Suprapubic skin (tissue), 4 donors: ENCODE results near the gene ZNF639. TPM values are rescaled to one million over a fixed set of nuclear protein-coding genes. Genes with fewer than 3 reads are reported as not detected.
A peak's percentile ranks its signal among the peaks of the same experiment; 100 is the strongest.

Source experiments
- DNase-seq, 2 donors: peaks; one replicate each; pipeline ENCODE4 v3.0.0-alpha.2; 2019; ENCODE audit warnings: low spot score in 2 of 2
- H3K27ac ChIP-seq: fragments of 200-600 bp; sonication (generic); one replicate; pipeline ENCODE4 v1.5.1; 2019
- H3K27me3 ChIP-seq: fragments of 200-600 bp; sonication (generic); one replicate; pipeline ENCODE4 v1.5.1; 2019
- H3K36me3 ChIP-seq: fragments of 200-600 bp; sonication (generic); one replicate; pipeline ENCODE4 v1.5.1; 2019
- H3K4me1 ChIP-seq: fragments of 200-600 bp; sonication (generic); one replicate; pipeline ENCODE4 v1.5.1; 2019
- H3K4me3 ChIP-seq: fragments of 200-600 bp; sonication (generic); one replicate; pipeline ENCODE4 v1.5.1; 2019; ENCODE audit warnings: mild to moderate bottlenecking
- H3K9me3 ChIP-seq: fragments of 200-600 bp; sonication (generic); one replicate; pipeline ENCODE4 v1.5.1; 2019
- EP300 ChIP-seq: sonication (generic); formaldehyde crosslinking; IDR thresholded peaks from one replicate; pipeline ENCODE4 v1.6.1; 2017; ENCODE audit warnings: antibody characterized with exemption
- POLR2A ChIP-seq, 2 donors: fragments of 450-650 bp; IDR thresholded peaks; one replicate each; pipeline ENCODE4 v1.6.1; 2017; ENCODE audit warnings: antibody characterized with exemption in 2 of 2, mild to moderate bottlenecking in 2 of 2, moderate library complexity in 2 of 2
- POLR2AphosphoS5 ChIP-seq, 3 donors: sonication (generic); formaldehyde crosslinking; IDR thresholded peaks; one replicate each; pipeline ENCODE4 v1.6.1; 2017; ENCODE audit warnings: antibody characterized with exemption in 3 of 3
- WGBS: methylation state at CpG from one replicate; pipeline ENCODE4 v1.1.5; 2018; 5-methylcytosine and 5-hydroxymethylcytosine counted together
- total RNA-seq, 4 donors: library from RNA; depleted of rRNA; stranded (reverse); fragments of >200 nt; gene quantifications; one replicate each; pipeline ENCODE4 v1.1.0, GENCODE V29; 2016
- TF ChIP-seq, protein P1 (sequence below), 2 donors: fragments of 200-600 bp in 1 of 2; fragments of 450-650 bp in 1 of 2; sonication (generic) in 1 of 2; IDR thresholded peaks; one replicate each; pipeline ENCODE4 v1.5.1; 2016 to 2019; ENCODE audit warnings: antibody characterized with exemption in 2 of 2, mild to moderate bottlenecking in 1 of 2, moderate library complexity in 1 of 2

The ZNF639 gene
- total RNA-seq, 4 donors from 2014 or later, result 14.7 to 39.6 (median 32.2) TPM

DNA sequence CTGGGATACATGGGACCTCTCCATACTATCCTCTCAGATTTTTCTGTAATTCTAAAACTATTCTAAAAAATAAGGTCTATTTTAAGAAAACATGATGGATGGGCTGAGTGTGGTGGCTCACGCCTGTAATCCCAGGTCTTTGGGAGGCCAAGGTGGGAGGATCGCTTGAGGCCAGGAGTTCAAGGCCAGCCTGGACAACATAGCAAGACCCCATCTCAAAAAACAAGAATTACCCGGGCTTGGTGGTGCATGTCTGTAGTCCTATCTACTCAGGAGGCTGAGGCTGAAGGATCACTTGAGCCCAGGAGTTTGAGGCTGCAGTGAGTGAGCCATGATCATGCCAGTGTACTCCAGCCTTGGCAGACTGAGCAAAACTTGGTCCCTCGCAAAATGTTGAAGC is 9.4 kb downstream of the ZNF639 start:
- H3K9me3 ChIP-seq, result no peaks in the 10 kb centered on the region
- TF ChIP-seq POLR2AphosphoS5 (IDR thresholded peaks at IDR 0.05) (no peak), EP300 (no peak), POLR2A (IDR thresholded peaks at IDR 0.05) (no peak)
- TF ChIP-seq, protein P1, sequence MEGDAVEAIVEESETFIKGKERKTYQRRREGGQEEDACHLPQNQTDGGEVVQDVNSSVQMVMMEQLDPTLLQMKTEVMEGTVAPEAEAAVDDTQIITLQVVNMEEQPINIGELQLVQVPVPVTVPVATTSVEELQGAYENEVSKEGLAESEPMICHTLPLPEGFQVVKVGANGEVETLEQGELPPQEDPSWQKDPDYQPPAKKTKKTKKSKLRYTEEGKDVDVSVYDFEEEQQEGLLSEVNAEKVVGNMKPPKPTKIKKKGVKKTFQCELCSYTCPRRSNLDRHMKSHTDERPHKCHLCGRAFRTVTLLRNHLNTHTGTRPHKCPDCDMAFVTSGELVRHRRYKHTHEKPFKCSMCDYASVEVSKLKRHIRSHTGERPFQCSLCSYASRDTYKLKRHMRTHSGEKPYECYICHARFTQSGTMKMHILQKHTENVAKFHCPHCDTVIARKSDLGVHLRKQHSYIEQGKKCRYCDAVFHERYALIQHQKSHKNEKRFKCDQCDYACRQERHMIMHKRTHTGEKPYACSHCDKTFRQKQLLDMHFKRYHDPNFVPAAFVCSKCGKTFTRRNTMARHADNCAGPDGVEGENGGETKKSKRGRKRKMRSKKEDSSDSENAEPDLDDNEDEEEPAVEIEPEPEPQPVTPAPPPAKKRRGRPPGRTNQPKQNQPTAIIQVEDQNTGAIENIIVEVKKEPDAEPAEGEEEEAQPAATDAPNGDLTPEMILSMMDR (IDR thresholded peaks at IDR 0.05), result no peak
- H3K27ac ChIP-seq, result no peak overlapping the region
- DNase-seq, result no peak
- no peaks in the 10 kb centered on the region for H3K27me3 ChIP-seq
- peaks cover 71% of the 10 kb centered on the region for H3K36me3 ChIP-seq
- H3K4me3 ChIP-seq, result no peak overlapping the region
- H3K4me1 ChIP-seq, result no peaks in the 10 kb centered on the region
- WGBS, result 96% methylated on average over 4 of the region's 4 CpGs

DNA sequence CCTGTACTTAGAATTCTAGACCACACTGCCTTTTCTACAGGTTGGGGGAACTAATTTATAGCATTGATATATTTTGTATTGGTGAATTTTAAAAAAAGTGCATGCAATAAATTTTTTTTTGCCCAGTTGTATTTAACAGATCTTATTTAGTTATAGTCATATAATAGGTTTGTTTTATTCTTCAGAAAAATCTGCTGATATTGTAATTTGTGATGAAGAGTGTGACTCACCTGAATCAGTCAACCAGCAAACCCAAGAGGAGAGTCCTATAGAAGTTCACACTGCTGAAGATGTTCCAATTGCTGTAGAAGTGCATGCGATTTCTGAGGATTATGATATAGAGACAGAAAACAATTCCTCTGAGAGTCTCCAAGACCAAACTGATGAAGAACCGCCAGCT is 10.3 kb downstream of the ZNF639 start:
- H3K4me3 ChIP-seq, result no peak overlapping the region
- no peaks in the 10 kb centered on the region for H3K4me1 ChIP-seq
- no peak for DNase-seq
- no peaks in the 10 kb centered on the region for H3K9me3 ChIP-seq
- no peak for TF ChIP-seq POLR2A (IDR thresholded peaks at IDR 0.05)
- no peak for TF ChIP-seq POLR2AphosphoS5 (IDR thresholded peaks at IDR 0.05)
- TF ChIP-seq, protein P1 (IDR thresholded peaks at IDR 0.05), result no peak
- no peak for TF ChIP-seq EP300
- H3K27ac ChIP-seq, result no peak overlapping the region
- peaks cover 70% of the 10 kb centered on the region for H3K36me3 ChIP-seq
- 87% methylated on average over 2 of the region's 2 CpGs for WGBS
- H3K27me3 ChIP-seq, result no peaks in the 10 kb centered on the region

DNA sequence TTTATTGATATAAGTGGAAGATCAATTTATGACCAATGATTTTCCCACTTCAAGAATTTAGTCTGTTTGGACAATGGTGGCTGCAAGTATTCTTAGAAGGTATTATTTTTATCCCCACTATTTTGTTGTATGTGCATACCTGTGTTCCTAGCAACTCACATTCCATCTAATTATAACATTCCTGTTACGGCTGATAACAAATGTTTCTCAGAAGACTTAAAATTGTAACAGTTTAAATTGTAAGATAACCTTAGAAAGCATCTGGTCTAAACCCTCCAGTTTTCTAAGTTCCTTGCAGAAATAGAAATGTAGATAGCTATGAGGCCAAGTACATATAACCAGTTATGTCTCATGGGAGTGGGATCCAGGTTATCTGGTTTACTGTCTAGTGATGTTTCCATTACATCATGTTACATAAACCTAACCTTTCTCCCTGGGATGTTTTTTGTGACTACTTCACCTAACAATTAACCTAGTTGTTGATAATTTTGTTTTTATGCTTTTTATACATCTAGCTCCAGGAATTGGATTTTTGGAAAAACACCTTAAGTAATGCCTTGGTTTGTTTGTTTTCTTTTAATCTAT is 13.6 kb downstream of the ZNF639 start:
- peaks cover 41% of the 10 kb centered on the region for H3K36me3 ChIP-seq
- 95% methylated on average over 1 of the region's 1 CpG for WGBS
- no peak overlapping the region for H3K27ac ChIP-seq
- H3K4me1 ChIP-seq, result no peaks in the 10 kb centered on the region
- no peak overlapping the region for H3K4me3 ChIP-seq
- DNase-seq, result no peak
- H3K27me3 ChIP-seq, result no peaks in the 10 kb centered on the region
- TF ChIP-seq POLR2A (IDR thresholded peaks at IDR 0.05), result no peak
- TF ChIP-seq, protein P1 (IDR thresholded peaks at IDR 0.05), result no peak
- no peak for TF ChIP-seq POLR2AphosphoS5 (IDR thresholded peaks at IDR 0.05)
- no peaks in the 10 kb centered on the region for H3K9me3 ChIP-seq

DNA sequence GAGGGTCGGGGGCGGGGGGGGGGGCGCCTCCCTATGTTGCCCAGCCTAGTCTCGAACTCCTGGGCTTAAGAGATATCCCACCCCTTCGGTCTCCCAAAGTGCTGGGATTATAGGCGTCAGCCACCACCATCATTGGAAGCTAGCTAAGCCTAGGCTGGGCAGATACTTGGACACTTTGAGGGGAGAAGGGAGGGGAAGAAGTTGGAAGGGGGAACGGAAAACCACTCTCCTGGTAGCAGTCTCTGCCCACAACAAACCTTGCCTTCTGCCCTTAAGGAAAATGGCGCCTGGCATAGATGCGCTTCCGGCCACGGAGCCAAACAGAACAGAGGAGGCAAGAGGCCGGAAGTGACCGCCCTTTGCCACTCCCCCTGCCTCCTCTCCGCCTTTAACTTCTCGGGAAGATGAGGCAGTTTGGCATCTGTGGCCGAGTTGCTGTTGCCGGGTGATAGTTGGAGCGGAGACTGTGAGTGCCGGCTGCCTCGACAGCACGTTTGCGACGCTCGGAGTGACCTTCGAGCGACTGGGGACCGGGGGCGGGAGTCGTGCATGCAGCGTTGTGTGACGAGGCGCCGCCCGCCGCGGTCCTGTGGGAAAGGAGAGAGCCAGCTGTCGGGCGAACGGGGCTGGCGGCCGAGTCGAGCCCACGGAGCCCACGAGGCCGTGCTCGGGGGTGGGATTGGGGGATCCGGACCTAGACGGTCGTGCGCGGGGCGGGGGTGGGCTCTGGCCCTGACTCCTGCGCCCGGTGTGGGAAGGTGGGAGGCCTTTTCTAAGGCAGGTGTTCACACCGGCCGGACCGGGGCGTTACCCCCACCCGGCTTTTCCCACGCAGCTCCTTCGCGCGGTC is 24.7 kb downstream of the ZNF639 start, which contains the start of gene MFN1:
Gene MFN1, plus strand, starts transcription at position 365 of the 850 bp plus-strand sequence. CDS start 1,143 bp downstream, outside the sequence.
- peak within 1 kb of the TSS; percentile 71 for H3K4me3 ChIP-seq
- DNase-seq, result peak; percentile 97 to 98
- TF ChIP-seq POLR2AphosphoS5 (IDR thresholded peaks at IDR 0.05), result peak in 2 of 3 donors; percentile 55 to 80
- TF ChIP-seq, protein P1 (IDR thresholded peaks at IDR 0.05), result no peak
- peak in 1 of 2 donors; percentile 17 for TF ChIP-seq POLR2A (IDR thresholded peaks at IDR 0.05)
- H3K36me3 ChIP-seq, result peaks cover 19% of the 10 kb centered on the region
- 0% methylated on average over 48 of the region's 63 CpGs for WGBS
- H3K4me1 ChIP-seq, result peaks cover 15% of the 10 kb centered on the region
- peak within 1 kb of the TSS; percentile 87 for H3K27ac ChIP-seq
- H3K27me3 ChIP-seq, result no peaks in the 10 kb centered on the region
- H3K9me3 ChIP-seq, result no peaks in the 10 kb centered on the region

DNA sequence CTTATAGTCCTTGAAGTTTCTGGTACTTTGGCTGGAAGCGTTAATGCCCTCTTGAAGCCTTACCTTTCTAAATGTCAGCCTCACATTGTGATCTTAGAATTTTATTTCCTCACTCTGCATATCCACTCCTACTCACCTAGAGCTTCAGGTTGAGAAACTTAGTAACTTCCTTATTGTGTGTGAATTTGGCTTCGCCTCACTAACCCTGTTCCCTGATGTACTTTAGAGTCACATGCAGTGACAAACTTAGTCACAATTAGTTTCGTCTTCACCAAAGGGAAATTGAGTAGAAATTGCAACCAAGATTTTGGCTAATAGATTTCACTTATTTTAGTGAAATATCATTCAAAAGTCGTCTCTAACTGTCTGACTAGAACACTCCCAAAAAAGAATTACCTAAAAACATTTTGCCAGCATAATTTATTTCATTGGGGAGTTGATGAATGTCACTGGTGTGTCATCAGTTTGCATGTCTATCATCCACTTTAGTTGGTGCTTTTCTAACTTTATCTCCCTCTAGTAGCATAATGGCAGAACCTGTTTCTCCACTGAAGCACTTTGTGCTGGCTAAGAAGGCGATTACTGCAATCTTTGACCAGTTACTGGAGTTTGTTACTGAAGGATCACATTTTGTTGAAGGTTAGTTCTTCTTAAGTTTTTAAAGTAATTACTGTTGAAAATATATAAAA is 25.6 kb downstream of the ZNF639 start:
- H3K36me3 ChIP-seq, result peaks cover 27% of the 10 kb centered on the region
- no peaks in the 10 kb centered on the region for H3K9me3 ChIP-seq
- WGBS, result 21% methylated on average over 5 of the region's 5 CpGs
- no peak for DNase-seq
- no peaks in the 10 kb centered on the region for H3K27me3 ChIP-seq
- H3K4me3 ChIP-seq, result peak overlapping the region; percentile 71
- TF ChIP-seq, protein P1 (IDR thresholded peaks at IDR 0.05), result no peak
- TF ChIP-seq POLR2A (IDR thresholded peaks at IDR 0.05) (no peak), EP300 (no peak), POLR2AphosphoS5 (IDR thresholded peaks at IDR 0.05) (no peak)
- H3K27ac ChIP-seq, result peak overlapping the region; percentile 87
- peaks cover 15% of the 10 kb centered on the region for H3K4me1 ChIP-seq
